Measurements from ENCODE around the gene CTSD. TPM values are rescaled to one million over a fixed set of nuclear protein-coding genes. Genes with fewer than 3 reads are reported as not detected.

CTSD gene
- total RNA-seq, 1 experiment from 2014 or later: 158 TPM

GRCh38 chr11:1718326-1718725 lies 45.4 kb downstream of the CTSD start:
- Histone ChIP-seq H3K23ac (ENCODE audit: insufficient read length, low read depth, low read length) (no peak overlapping the region), H3K4me2 (ENCODE audit: insufficient read depth, insufficient read length, low read length) (no peak overlapping the region), H2BK12ac (ENCODE audit: insufficient read length, low read depth, low read length) (no peak overlapping the region), H2BK15ac (ENCODE audit: low read depth, low read length) (no peak overlapping the region), H2BK20ac (ENCODE audit: low read depth, low read length, poor library complexity, severe bottlenecking) (no peak overlapping the region), H2AK5ac (ENCODE audit: insufficient read length, low read length) (no peak overlapping the region), H3K18ac (ENCODE audit: insufficient read length, low read depth, low read length) (no peak overlapping the region), H3K4me1 (ENCODE audit: insufficient read depth, low read length) (no peaks in the 10 kb centered on the region), H4K5ac (ENCODE audit: insufficient read length, low read depth, low read length) (no peak overlapping the region), H2BK120ac (ENCODE audit: low read depth, low read length, poor library complexity, severe bottlenecking) (no peak overlapping the region), H3K27ac (ENCODE audit: insufficient read length, low read depth, low read length) (no peak overlapping the region), H3K79me2 (ENCODE audit: insufficient read depth, low read length) (no peaks in the 10 kb centered on the region), H2BK5ac (ENCODE audit: insufficient read length, low read length) (no peak overlapping the region), H4K91ac (ENCODE audit: insufficient read length, low read depth, low read length) (no peak overlapping the region), H3K9ac (ENCODE audit: extremely low read depth, insufficient read length, low read length) (no peak overlapping the region), H4K20me1 (ENCODE audit: control insufficient read depth, insufficient read depth, insufficient read length) (no peaks in the 10 kb centered on the region), H3K23me2 (ENCODE audit: insufficient read length, low read depth, low read length, poor library complexity, severe bottlenecking) (no peaks in the 10 kb centered on the region), H4K8ac (replicated peaks; ENCODE audit: insufficient read length, low read depth, low read length) (no peak overlapping the region), H3K56ac (ENCODE audit: insufficient read length, low read depth, low read length) (no peak overlapping the region), H3K27me3 (ENCODE audit: insufficient read depth, low read length) (no peaks in the 10 kb centered on the region; the same call in 1 of the 2 replicates), H3K14ac (ENCODE audit: insufficient read depth, low read length) (no peak overlapping the region), H3K9me3 (ENCODE audit: control insufficient read depth, low read depth, low read length) (no peaks in the 10 kb centered on the region), H3T11ph (ENCODE audit: low read length) (no peak overlapping the region), H2AFZ (ENCODE audit: low read length) (no peak overlapping the region), H3K79me1 (ENCODE audit: insufficient read depth, low read depth, low read length, poor library complexity, severe bottlenecking) (no peaks in the 10 kb centered on the region), H3K4ac (ENCODE audit: low read depth, low read length) (no peak overlapping the region)
- Mint-ChIP-seq H3K4me3 (no peak overlapping the region), H3K27me3 (ENCODE audit: low read depth) (peaks cover 32% of the 10 kb centered on the region), H3K4me1 (no peaks in the 10 kb centered on the region), H3K9me3 (peaks cover 3 to 5% of the 10 kb centered on the region in 2 experiments; a peak in 2 of 5 replicates), H3K27ac (no peak overlapping the region), H3K36me3 (ENCODE audit: insufficient read depth in 1 of 3, low read depth in 3 of 3) (no peaks in the 10 kb centered on the region)
- WGBS (ENCODE audit: extremely low coverage, insufficient read length, low lambda C conversion rate): no CpG with 5 or more reads among the region's 15 CpGs
- DNase-seq: no peak
- TF ChIP-seq CTCF (conservative IDR thresholded peaks at IDR 0.05): no peak
